Astrocyte (in vitro differentiated cells and primary cell): ENCODE results near the gene PDLIM7.

Experiments
- CTCF ChIP-seq: IDR thresholded peaks from 2 replicates; pipeline ENCODE4 v1.5.1; 2011; ENCODE audit warnings: low read depth, mild to moderate bottlenecking, inconsistent platforms, low read length, moderate library complexity; ENCODE audit not compliant: insufficient read depth
- EZH2 ChIP-seq: IDR thresholded peaks from 2 replicates; pipeline ENCODE4 v1.6.1; 2012; ENCODE audit warnings: mild to moderate bottlenecking, low read length, inconsistent platforms; ENCODE audit not compliant: insufficient read depth

- TF ChIP-seq CTCF (no peak), EZH2 (no peak)
Measured at GRCh38 chr5:177486256-177486655, 11.1 kb downstream of the PDLIM7 start.
